CD4-positive, alpha-beta T cell treated with Interleukin-6 for 4 hours (primary cell): ENCODE data around the gene DAB2.

ENCODE experiments used
- DNase-seq: peaks from one replicate; pipeline ENCODE4 v3.0.0-alpha.2; 2020; ENCODE audit warnings: mixed read lengths

Gene DAB2

GRCh38 chr5:39447059-39447458, 22.3 kb upstream of the DAB2 start:
- no peak for DNase-seq

- DNase-seq, result no peak
Measured at GRCh38 chr5:39446231-39446630, 21.5 kb upstream of the DAB2 start.

GRCh38 chr5:39443911-39444310, 19.1 kb upstream of the DAB2 start:
- DNase-seq, result no peak

GRCh38 chr5:39442991-39443390, 18.2 kb upstream of the DAB2 start:
- DNase-seq, result no peak

- DNase-seq, result no peak
Measured at GRCh38 chr5:39441838-39442237, 17.1 kb upstream of the DAB2 start.

GRCh38 chr5:39440958-39441624, 16.3 kb upstream of the DAB2 start:
- DNase-seq, result no peak

GRCh38 chr5:39440192-39440957, 15.6 kb upstream of the DAB2 start:
- no peak for DNase-seq

GRCh38 chr5:39439582-39440162, 14.9 kb upstream of the DAB2 start:
- DNase-seq, result no peak

- no peak for DNase-seq
Measured at GRCh38 chr5:39437467-39437866, 12.7 kb upstream of the DAB2 start.

- DNase-seq, result no peak
Measured at GRCh38 chr5:39433848-39434247, 9.1 kb upstream of the DAB2 start.

GRCh38 chr5:39432696-39433530, 8.1 kb upstream of the DAB2 start:
- DNase-seq, result no peak

GRCh38 chr5:39430461-39430860, 5.7 kb upstream of the DAB2 start:
- no peak for DNase-seq

GRCh38 chr5:39428640-39429039, 3.9 kb upstream of the DAB2 start:
- DNase-seq, result no peak

GRCh38 chr5:39427633-39428032, 2.9 kb upstream of the DAB2 start:
- DNase-seq, result no peak

- DNase-seq, result no peak
Measured at GRCh38 chr5:39427229-39427628, 2.4 kb upstream of the DAB2 start.

- DNase-seq, result no peak
Measured at GRCh38 chr5:39426746-39427105, 1.9 kb upstream of the DAB2 start.

GRCh38 chr5:39426051-39426745, 1.4 kb upstream of the DAB2 start:
- DNase-seq, result no peak

- DNase-seq, result no peak
Measured at GRCh38 chr5:39423331-39423751, 1.4 kb downstream of the DAB2 start.

GRCh38 chr5:39422728-39423285, 2.0 kb downstream of the DAB2 start:
- no peak for DNase-seq

GRCh38 chr5:39422036-39422606, 2.7 kb downstream of the DAB2 start:
- no peak for DNase-seq

GRCh38 chr5:39420482-39421145, 4.2 kb downstream of the DAB2 start:
- no peak for DNase-seq
